HG02981 (cell line): ENCODE results near the gene ADCY7.
"Not testable (repeated sequence)": the region's sequence is repeated elsewhere in the genome, so short reads cannot be mapped to it uniquely, and the experiment has no call there.

Experiments used
- ATAC-seq: cut with Tn5 transposase; IDR thresholded peaks from one replicate; pipeline ENCODE4 v1.9.1; 2021; ENCODE audit warnings: mild to moderate bottlenecking, moderate library complexity; ENCODE audit not compliant: unreplicated experiment

Gene ADCY7

GRCh38 chr16:50332599-50332998, 66.2 kb downstream of the ADCY7 start:
- ATAC-seq = no peak

- no peak for ATAC-seq
These were observed 68.0 kb downstream of the ADCY7 start for GRCh38 chr16:50334106-50334975.

DNA sequence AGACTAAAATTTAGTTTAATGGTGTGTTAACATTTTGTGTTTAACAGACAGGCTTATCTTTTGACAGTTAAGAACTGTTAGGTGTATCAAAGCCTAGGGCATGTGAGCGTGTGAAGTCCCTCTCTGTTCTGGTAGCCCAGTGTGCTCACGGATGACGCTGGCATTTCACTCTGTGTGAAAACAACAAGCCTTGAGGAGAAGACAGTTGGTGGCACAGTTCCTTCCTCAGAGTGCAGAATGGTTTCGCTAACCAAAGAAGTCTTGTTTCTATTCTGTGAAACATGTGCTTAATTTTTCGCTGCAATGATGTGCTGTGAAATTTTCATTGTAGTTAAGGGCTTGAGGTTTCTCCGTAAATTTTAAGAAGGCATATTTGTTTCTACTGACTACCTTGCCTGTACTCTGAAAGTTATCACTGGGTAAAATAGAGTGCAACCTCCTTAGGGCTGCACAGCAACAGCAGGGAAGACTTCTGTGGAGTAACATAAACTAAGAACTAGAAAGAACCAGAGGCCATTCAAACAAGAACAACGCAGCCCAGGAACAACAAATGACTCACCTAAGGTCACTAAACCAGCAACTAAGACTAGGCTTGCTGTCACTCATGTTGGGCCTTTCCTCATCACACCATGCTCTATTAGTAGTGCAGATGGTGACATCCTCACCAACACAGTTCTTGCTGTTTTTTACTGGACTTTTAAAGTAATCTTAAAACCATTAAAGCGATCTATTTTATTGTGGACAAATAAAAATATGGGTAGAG, 69.0 kb downstream of the ADCY7 start:
- ATAC-seq = peak; percentile 72

GRCh38 chr16:50336884-50337283, 70.5 kb downstream of the ADCY7 start:
- no peak for ATAC-seq

DNA sequence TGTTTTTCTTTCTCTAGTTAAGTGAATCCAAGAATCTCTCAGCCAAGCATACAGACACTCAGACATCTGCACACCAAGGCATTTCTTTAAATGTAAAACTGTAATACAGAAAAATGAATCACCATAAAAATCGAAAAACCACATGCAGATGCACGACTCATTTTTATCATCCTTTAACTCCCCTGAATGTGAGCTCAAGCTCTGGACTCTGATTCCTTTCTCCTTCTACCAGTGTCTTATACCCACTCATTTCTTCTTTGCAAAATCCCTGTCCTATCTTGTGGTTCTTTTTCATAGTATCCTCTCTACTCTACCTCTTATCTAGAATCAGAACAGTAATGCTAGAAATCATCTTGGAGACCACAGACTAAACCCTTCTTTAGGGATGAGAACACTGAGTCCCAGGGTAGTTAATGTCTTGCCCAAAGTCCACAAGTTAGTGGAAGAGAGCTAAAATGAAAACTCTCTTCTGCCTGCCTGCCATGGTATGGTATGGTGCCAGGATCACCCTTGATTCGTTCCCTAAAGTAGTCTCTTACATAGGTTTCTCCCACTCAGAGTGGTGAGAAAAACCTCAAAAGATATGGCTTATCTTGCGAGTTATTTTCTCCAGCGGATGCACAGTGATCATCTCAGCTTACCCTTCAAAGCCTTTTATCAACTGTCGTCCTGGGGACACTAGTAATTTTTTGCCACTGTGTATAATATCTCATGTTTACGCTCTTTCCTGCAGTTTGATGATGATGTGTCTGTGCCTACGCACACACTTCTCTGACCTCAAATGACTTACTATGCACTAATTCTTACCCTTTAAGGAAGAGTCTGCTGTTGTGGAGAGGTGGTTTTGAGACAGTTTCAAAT, 72.2 kb downstream of the ADCY7 start:
- ATAC-seq = no peak

DNA sequence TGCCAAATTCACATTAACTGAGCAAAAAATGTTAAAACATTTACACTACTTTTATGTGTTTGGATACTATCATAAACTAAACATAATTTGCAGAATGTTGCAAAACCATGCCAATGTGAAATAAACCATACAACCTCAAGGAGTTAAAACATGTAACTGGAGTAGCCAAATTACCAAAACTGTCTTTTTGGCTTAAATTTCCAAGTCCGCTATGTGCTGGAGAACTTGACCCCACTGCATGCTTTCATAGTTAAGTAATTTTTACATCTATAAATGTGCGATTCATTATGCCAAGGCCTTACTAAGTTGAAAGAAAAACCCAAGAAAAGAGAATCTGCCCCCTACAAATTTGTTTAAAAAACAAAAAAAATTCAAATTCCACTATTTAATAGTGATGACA, 74.2 kb downstream of the ADCY7 start:
- ATAC-seq = no peak

DNA sequence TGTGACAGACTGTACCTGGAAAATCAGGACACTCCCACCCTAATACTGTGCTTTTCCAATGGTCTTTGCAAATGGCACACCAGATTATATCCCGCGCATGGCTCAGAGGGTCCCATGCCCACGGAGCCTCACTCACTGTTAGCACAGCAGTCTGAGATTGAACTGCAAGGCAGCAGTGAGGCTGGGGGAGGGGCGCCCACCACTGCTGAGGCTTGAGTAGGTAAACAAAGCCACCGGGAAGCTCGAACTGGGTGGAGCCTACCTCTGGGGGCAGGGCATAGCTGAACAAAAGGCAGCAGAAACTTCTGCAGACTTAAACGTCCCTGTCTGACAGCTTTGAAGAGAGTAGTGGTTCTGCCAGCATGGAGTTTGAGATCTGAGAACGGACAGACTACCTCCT, 77.2 kb downstream of the ADCY7 start:
- not testable (repeated sequence) for ATAC-seq

- ATAC-seq = not testable (repeated sequence)
These were observed 78.9 kb downstream of the ADCY7 start for GRCh38 chr16:50345210-50345609.

GRCh38 chr16:50351116-50351515, 84.8 kb downstream of the ADCY7 start:
- ATAC-seq = no peak

- ATAC-seq = no peak
These were observed 85.6 kb downstream of the ADCY7 start for GRCh38 chr16:50351952-50352351.

- ATAC-seq = no peak
These were observed 87.7 kb downstream of the ADCY7 start for GRCh38 chr16:50354082-50354481.

- ATAC-seq = no peak
These were observed 88.5 kb downstream of the ADCY7 start for GRCh38 chr16:50354629-50355456.

DNA sequence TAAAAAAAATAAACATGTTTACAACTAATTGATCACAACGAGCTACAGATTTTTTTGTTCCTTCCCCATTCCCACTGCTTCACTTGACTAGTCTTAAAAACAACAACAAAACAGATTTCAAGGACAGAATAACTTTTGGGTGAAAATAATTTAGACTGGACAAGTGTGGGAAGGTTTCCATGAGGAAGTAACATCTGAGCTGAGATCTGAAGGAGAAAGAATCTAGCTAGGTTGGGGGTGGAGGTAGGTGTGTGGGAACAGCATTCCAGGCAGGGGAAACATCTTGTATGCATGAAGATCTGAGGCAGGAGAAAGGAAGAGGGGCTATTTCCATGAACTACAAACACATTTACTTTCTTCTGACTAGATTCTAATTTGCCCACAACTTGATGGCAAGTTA, 93.3 kb downstream of the ADCY7 start:
- ATAC-seq = no peak

- no peak for ATAC-seq
These were observed 93.9 kb downstream of the ADCY7 start for GRCh38 chr16:50360033-50360778.

DNA sequence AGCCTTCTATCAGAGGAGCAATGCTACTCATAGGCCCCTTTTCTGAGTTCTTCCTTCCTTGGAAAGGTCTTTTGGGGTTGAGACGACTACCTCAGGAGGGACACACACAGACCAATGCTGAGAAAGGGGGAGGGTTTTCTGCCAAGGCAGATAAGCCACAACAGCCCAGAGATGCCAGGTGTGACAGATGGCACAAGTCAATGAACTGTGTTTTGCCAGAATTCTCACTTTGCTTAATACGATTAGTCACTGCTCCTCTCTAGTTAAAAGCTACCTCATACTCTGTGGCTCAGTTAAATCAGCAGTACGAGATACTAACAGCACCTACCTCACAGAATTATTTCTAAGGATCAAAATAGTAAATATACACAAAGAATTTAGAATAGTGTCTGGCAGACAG, 94.4 kb downstream of the ADCY7 start:
- no peak for ATAC-seq

DNA sequence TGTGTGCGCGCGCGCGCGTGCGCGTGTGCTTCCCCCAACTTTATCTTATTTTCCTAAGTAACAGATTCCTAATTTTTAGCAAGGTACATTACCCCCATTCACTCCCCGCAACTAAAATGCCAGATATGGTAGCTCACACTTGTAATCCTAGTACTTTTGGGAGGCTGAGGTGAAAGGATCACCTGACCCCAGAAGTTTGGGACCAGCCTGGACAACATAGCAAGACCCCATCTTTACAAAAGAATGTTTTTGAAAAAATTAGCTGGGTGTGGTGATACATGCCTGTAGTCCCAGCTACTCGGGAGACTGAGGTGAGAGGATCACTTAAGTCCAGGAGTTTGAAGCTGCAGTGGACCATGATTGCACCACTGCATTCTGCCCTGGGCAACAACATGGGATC, 97.3 kb downstream of the ADCY7 start:
- ATAC-seq = no peak

GRCh38 chr16:50365791-50366575, 99.6 kb downstream of the ADCY7 start:
- no peak for ATAC-seq
